ENCODE results near the gene ANKRD44.
"Not testable (repeated sequence)": the region's sequence is repeated elsewhere in the genome, so short reads cannot be mapped to it uniquely, and the experiment has no call there.

ANKRD44 gene

DNA sequence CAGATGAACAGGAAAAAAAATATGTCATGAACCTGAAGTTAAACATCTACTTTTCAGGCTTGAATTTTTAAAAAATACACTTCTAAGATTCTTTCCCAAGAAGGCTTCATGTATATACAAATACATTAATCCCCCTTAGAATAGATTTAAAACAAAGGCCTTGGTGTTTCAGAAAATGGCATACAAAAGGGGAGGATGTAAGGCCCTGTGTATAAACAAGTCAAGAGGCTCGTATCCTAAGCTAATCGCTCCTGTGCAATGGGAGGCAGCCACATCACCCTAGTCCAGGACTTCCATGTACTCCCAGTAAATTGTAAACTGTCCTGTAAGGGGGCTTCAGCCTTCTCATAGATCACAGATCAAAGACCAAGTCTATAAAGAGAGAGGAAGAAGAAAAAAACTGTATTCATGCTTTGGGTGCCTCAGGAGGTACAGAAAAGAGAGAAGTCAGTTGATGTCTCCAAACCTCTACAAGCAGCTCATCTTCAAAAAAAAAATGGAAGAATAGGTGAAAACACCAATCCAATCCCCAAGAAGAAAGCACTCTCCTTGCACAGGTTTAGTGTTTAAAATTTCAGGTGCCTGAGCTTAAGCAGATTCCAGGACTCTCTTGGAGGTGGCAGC lies 53.9 kb downstream of the ANKRD44 start:
- no peak for DNase-seq

DNA sequence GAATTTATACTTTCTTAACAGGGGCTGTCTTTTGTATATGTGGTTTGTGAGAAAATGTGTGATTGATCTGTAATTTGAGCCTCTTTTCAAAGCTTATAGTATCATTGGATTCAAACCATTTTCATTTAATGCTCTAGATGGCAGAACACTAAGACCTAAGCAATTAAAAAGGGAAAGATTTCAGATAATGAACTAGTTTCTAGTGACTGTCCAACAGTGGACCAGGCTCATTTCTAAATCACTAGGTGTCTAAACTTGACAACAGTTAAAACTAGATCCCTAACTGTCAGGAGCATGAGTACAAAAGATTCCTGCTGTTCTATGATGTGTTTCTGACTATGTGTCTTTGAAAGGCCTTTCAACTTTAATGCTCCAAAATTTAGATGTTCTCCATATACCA lies 54.6 kb downstream of the ANKRD44 start:
- no peak for DNase-seq

DNA sequence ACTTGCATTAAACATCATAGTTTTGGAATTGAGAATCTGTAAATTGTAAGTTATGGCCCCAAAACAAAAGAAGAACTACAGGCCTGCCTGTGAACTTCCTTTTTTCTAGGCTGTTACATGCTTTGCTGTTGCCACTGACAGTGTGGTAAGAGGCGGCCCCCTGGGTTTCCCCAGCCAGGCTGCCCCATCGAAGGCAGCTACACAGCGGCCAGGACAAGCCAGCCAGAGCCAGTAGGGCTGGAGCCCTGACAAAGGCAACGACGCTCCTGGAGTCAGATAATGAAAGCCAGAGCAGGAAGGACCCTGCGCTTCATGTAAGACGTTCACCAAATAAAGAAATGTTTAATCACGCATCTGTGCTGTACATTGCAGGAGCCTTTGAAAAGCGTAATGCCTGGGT lies 55.0 kb downstream of the ANKRD44 start:
- no peak for DNase-seq

DNA sequence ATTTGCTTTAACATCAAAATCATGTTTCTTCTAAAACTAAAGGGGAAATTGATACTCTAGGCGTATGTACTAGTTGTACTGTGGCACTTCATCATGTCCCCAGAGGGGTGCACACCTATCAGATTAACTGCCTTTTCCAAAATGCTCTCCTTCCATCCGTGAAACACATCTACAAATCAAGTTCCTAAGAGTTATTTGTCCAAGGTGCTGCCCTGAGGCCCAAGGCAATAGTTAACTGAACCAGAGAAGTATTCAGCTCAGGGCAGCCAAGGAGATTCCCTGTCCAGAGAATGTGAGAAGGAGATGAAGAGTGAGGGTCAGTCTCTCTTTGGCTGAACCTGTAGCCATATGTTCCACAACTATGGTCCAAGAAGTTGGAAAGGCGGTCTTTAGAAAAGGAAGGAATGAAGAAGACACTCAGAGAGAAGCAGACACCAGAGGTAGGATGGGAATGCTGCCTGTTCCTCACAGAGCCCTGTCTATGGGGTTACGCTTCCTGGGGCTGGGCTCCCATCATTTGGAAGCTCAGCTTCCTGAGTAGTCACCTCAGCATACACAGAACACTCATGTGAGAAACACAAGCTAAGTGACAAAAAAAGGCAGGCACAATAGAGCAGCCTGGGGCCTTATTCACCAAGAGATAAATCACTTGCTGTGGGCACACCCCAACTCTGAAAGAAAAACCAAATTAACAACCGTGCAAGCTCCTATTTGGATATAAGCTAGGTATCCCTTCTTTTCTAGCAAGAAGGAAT lies 55.6 kb downstream of the ANKRD44 start:
- no peak for DNase-seq

DNA sequence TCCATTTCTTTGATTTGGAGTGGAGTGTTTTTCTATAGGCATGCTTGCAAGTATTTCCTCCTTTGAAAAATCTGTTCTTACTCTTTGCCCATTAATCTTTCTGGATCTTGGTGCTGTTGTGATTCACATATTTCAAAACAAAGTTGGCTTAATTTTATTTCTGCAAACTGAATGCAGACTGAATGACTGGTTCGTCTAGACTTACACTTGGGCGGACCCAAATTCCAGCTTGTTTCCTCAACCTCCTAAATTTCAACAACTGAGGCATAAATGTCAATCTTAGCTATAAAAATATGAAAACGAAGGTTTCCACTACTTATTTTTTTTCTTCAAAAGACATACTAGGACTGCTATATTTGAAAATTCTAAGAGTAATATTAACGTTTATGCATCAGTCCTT lies 59.0 kb downstream of the ANKRD44 start:
- DNase-seq = no peak

DNA sequence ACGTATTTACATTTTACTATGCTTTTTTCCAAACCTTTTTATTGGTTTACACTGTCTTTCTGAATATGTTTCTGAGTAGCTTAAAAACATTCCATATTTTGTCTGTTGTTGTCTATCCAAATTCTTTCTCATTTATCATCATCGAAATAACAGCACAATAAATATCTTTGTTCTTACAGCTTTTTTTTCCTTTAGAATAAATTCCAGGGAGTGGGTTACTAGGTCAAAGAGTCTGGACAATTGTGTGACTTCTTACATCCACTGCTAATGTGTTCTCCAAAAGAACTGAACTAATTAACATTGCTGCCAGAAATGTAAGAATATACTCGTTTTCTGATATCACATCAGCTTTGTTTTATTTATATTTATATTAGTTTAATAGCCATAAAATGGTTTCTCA lies 59.4 kb downstream of the ANKRD44 start:
- DNase-seq = no peak

DNA sequence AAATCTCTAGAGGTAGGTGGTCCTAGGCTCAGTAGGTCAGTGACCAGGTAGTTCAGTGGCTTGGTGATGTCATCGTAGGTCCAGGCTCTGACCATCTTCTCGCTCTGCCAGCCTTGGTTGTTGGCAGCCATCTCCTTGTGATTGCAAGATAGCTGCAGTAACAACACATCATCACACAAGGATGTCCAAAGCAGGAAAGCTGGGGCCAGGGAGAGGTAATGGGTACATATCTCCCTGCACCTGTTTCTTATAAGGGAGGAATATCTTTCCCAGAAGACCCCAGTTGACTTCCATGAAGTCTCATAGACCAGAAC lies 60.5 kb downstream of the ANKRD44 start:
- DNase-seq = no peak

DNA sequence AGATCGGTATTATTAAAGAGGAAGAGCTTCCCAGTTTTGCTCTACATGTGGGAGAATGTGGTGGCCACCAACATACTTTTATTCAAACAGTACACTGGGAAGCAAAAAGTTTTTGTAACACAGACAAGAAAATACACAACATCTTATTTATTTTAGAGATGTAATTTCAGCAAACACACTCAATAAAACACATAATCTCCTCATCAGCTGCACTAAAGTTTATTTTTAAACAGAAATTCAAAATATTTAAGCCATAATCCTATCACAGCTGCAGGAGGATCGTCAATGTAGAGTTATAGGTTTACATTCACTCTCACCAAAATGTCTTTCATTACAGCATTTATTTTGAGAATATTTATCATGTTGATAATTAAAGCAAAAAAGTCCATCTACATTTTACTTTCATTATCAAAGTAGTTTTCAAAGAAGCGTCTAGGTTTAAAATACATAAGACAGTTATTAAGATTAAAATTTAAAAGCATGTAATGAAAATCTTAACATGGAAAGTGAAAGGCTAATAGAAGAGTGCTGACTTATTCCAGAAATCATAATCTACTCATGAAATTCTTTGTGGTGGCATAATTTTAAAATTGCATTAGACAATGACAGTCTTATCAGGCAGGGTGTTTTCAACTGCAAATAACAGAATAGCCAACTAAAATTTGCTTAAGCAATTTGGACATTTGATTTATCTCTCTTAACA lies 61.0 kb downstream of the ANKRD44 start:
- no peak for DNase-seq

DNA sequence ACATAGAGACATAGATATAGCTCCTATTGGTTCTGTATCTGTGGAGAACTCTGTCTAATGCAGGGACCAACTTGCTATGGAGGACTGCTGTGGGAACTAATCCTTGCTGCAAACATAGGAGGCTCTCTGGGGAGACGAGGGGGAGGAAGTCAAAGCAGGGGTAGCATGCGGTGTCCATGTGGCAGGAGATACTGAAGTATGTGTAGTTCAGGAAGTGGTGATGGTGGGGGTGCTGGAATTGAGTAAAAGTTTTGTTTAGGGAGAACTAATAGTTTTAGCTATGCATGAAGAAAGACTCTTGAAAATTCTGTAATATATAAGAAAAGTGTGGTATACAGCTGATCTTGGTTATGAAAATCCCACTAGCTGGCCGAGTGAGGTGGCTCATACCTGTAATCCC lies 62.0 kb downstream of the ANKRD44 start:
- no peak for DNase-seq

DNA sequence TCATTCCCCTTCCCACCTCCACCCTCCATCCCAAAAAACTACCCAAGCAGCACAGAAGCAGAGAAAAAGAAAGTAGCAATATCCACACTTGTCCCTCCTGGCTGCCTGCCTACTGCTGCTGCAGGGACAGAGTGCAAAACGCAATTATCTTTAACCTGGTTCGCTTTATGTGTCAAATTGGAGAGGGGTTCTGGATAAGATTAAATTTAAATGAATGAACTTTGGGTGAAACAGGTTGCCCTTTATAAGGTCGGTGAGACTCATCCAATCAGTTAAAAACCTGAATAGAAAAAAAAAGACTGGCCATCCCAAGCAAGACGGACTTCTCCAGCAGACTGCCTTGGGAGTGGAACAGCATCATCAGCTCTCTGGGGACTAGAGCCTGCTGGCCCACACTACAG lies 62.6 kb downstream of the ANKRD44 start:
- no peak for DNase-seq

DNA sequence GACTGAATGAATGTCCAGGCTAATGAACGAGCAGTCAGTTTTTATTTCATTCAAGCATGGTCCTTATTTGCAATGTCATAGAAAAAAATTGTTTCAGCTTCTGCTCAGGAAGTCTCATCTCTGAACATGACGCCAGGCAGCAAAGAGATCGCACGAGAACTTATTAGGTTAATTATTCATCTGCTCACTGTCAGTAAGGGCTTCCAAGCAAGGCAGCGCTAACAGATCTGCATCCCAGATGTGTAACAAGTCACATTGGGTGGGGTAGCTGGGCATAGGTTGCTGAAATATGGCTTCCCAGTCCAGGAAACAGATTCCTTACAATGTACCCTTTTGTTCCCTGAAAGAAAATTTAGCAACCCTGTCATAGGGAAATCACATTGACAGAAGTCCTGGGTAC lies 63.5 kb downstream of the ANKRD44 start:
- DNase-seq = no peak

DNA sequence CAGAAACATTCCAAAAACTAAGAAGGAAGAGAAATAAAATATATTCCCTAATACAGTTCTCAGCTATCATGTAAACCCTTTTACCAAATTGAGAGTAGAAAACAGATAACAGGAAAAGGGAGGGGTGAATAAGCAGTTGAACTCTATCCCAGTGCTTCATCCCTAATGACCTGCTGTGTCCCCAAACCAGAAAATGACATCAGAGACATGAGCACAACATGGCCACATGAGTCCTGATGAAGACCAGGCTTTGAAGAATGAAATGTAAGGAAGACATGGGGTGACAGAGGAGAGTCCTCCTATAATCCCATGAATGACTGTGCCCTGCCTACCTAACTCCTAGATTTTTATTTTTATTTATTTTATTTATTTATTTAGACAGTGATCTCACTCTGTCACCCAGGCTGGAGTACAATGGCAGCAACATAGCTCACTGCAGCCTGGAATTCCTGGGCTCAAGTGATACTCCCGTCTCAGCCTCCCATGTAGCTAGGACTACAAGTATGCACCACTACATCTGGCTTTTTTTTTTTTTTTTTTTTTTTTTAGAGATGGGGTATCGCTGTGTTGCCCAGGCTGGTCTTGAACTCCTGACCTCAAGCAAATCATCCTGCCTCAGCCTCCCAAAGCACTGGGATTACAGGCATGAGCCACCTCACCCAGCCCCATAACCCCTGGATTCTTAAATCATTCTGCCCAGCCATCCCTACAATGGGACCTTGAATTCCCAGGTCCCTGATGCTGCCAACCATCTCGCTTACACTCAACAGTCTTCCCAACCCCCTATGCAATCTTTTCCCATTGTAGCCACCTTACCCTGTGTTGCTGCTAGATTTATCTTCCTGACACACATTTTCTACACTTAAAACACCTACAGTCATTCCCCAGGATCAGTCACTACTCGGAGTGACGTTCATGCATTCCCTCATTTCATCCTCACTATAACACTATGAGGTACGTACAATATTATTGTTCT lies 64.5 kb downstream of the ANKRD44 start:
- DNase-seq = no peak

DNA sequence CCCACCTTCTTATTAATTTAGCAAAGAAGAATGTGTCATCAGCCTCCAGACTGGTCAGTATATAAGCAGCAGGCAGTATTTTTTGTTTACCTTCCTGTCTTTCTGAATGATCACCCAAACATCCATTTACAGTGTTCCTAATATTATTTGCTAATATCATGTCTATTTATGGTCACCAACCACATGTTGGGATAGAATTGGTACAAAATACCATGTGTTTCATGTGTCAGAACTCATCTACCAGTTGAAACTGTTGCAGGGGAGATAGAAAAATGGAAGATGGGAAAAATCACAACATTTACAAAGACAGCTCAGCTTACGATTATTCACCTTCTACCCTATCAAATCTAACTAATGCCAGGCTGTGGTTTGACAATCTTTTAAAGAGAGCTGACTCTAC lies 66.2 kb downstream of the ANKRD44 start:
- no peak for DNase-seq

DNA sequence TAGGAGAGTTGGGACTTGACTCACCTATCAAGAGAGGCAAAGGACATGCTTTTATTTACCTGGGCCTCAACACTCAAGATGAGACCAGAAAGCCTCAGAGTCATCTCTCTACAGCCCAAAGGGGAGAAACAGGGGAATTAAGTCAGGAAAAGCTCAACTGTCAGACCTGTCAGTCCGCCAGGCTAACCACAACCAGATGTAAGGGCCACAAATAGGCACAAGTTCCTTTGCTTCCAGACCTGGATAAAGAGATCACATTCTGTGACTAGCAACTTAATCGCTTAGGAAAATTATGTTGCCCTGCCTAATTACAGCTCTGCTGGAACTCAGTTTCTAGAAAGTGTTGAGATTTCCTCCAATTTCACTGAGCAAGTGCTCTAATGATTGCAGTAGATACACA lies 67.9 kb downstream of the ANKRD44 start:
- no peak for DNase-seq

DNA sequence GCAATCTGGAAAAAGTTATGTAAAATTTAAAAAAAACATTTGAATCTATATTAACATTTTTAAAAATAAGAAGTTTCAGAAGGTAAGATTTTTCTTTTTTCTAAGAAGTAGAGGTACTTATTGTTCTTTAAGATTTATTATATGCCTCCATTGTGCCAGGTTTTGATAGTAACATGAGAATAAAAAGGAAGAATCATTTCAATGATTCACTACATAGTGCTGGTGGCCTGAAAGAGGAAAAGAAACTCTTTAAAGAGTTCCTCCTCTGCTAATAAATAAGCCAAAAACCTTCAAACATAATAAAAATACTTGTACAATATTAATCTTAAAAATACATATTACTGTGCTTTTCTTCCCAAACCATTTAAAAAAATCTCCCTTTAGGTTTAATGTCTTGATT lies 69.0 kb downstream of the ANKRD44 start:
- no peak for DNase-seq

DNA sequence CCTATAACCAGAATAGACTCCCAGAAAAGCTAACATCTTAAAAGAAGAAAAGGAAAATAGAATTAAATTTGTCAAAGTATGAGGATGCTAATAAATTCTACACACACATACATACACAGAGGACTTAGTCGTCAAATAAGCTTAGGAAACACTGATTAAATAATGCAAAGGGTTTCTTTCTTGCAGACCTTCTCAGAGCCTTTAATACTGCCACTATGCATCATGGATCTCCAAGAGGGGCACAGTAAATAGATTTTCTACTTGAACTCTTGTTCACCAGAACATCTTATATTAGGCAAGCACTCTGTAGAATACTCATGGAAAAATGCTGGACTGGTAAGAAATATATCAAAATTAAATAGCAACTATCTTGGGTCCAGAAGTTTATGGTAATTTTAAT lies 69.4 kb downstream of the ANKRD44 start:
- no peak for DNase-seq

DNA sequence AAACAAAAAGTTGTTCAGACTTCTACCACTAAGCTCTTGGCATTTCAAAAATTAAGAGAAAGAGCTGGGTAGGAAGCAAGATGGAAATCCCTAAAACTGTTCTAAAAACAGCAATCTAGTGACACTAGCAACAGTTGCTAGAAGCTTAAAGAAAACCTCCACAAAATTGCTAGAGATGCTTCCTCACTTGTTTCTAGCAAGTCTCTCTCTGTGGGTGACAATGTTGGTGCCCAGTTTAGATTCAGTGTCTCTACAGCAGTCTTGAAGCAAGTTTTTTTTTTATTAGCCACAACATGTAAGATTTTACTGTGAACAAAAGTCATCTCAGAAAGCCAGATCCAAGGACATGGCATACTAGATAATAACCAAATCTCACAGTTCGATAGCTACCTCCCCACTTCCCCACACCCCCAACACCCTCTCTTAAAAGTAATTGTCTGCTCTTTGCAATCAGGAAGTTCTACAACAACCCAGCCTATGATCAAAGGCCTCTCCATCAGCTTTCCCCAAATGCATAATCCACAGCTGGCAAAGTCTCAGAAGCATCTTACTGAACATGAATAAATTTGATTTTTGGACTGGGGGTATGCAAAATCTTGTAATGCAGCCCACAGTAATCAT lies 70.0 kb downstream of the ANKRD44 start:
- no peak for DNase-seq

DNA sequence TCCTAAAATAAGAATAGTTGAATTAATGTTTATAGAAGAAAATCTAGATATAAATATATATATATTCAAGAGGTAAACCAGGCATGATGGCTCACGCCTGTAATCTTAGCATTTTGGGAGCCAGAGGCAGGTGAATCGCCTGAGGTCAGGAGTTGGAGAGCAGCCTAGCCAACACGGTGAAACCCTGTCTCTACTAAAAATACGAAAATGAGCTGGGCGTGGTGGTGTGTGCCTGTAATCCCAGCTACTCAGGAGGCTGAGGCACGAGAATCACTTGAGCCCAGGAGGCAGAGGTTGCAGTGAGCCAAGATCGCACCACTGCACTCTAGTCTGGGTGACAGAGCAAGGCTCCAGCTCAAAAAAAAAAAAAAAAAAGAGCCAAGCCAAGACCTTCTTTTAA lies 70.6 kb downstream of the ANKRD44 start:
- not testable (repeated sequence) for DNase-seq

DNA sequence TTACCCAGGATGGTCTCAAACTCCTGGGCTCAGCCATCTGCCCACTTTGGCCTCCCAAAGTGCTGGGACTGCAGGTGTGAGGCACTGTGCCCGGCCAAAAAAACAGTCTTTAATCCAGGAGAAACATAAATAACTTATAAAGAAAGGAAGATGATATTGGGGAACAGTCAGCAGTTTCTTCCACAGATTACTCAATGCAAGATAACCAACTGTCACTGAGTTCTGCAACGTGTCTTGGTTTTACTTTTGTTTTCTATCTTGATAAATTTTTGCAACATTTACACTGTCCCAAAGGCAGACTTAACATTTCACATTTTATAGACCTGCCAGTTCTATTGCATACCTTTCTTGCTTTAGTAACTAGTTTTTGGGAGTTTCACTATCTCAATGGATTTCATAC lies 71.1 kb downstream of the ANKRD44 start:
- no peak for DNase-seq

DNA sequence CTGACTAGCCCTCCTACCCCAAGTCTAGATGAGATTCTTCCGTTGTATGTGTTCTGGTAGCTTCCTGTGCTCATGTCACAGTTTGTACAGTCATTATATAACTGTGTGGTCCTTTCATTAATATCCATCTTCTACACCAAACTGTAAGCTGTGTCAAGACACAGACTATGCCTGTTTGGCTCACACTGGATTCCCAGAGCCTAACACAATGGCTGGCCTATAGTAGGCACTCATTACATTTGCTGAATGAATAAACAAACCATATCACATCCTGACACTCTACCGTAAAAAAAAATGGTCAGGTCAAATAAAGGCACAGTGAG lies 72.6 kb downstream of the ANKRD44 start:
- DNase-seq = no peak

DNA sequence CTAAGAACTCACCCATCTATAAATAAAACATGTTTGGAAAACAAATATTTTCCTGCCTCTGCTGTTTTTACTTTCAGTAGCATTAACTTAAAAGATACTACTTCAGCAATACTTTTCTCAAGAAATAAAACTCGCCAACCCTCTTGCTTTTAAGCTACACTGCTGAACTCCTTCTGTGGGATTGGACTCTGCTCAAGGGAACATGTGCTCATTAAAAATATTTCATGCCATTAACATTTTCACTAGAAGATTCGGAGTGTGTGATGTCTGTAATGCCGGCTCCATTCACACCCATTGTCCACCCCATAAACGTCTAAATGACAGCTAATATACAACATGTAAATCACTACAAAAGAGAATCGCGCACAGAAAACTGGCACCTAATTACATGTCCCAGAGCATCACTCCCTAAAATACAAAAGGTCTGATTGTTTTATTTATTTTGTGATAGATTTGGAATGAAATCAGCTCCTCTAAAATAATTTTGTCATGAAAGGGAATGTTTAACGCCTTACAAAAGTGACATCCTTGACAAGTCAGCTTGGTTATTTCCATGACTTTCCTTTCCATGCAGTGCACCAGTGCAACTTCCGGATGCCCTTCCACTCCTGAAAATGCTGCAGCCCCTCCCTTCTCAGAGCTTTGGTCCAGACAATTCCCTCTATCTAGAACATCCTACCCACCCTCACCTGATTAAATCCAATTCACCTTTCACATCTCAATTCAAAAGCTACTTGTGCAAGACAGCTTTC lies 73.1 kb downstream of the ANKRD44 start:
- no peak for DNase-seq

DNA sequence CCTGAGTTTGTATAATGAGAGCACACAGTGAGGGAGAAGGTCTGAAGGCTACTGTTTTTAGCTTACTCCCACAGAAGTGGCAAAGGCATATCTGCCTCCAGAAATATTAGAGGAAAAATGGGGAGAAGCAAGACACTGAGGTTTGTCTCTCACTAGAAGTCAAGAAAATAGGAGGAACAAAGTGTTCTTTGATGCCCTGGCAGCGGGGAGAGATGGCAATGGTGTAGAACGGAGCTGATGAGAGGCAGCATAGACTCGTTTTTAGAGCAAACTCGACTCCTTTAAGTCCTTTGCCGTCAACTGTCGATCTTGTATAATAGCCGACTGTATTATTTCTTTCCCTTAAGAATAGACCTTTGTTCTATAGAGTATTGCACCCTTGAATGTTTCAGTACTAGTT lies 73.8 kb downstream of the ANKRD44 start:
- DNase-seq = no peak
